ENCODE data around the gene CFHR4. TPM values are rescaled to one million over a fixed set of nuclear protein-coding genes. Genes with fewer than 3 reads are reported as not detected.

CFHR4 gene
- total and polyA plus RNA-seq, 2 experiments from 2014 or later = 0.21 to 3.4 TPM

- no peaks in the 10 kb centered on the region for H3K9me2 ChIP-seq (replicated peaks; ENCODE audit: insufficient read depth)
- no peaks in the 10 kb centered on the region for H3K27me3 ChIP-seq
- H3K4me2 ChIP-seq = no peak overlapping the region
- 100% methylated on average over 1 of the region's 1 CpG for WGBS (ENCODE audit: low lambda C conversion rate, missing lambda C conversion rate)
- no peaks in the 10 kb centered on the region for H4K20me1 ChIP-seq (ENCODE audit: insufficient read depth, poor library complexity, severe bottlenecking)
- H3K27ac ChIP-seq = no peak overlapping the region
- H3K36me3 ChIP-seq (replicated peaks; ENCODE audit: insufficient read depth, low read depth) = no peaks in the 10 kb centered on the region
- no peaks in the 10 kb centered on the region for H3K9me3 ChIP-seq (ENCODE audit: low read depth)
- no peak for TF ChIP-seq EZH2phosphoT487 (IDR thresholded peaks at IDR 0.05; ENCODE audit: low read depth, severe bottlenecking, unreplicated experiment)
- H3K4me1 ChIP-seq (ENCODE audit: insufficient read depth) = no peaks in the 10 kb centered on the region
- H3K4me3 ChIP-seq = no peak overlapping the region
- H3K79me2 ChIP-seq = no peaks in the 10 kb centered on the region
- H2AFZ ChIP-seq = no peak overlapping the region
- DNase-seq (ENCODE audit: low spot score) = no peak
Measured at GRCh38 chr1:196955926-196956325, 68.1 kb downstream of the CFHR4 start.

DNA sequence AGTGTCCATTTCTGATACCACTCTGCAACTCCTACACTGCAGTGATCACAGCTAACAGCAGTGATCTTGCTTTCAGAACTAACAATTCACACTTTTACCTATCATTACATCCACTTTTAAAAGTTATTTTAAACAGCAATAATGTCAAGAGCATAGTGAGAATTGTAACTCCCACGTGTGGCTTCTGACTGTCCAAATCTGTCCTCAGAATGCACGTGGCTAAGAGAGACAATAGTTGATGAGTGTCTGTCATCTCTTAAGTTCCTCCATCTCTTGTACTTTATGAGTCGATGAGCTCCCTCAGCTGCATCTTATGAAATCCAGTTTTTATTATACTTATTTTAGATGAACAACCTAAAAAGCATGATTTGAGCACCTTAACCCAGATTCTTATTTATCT is 73.0 kb downstream of the CFHR4 start:
- Histone ChIP-seq H3K36me3 (replicated peaks; ENCODE audit: insufficient read depth, low read depth) (no peaks in the 10 kb centered on the region), H3K4me2 (no peak overlapping the region), H3K9me3 (ENCODE audit: low read depth) (no peaks in the 10 kb centered on the region), H3K4me3 (no peak overlapping the region), H2AFZ (no peak overlapping the region), H4K20me1 (ENCODE audit: insufficient read depth, poor library complexity, severe bottlenecking) (no peaks in the 10 kb centered on the region), H3K9me2 (replicated peaks; ENCODE audit: insufficient read depth) (no peaks in the 10 kb centered on the region), H3K27ac (no peak overlapping the region), H3K27me3 (no peaks in the 10 kb centered on the region), H3K4me1 (ENCODE audit: insufficient read depth) (no peaks in the 10 kb centered on the region), H3K79me2 (no peaks in the 10 kb centered on the region)
- WGBS (ENCODE audit: low lambda C conversion rate, missing lambda C conversion rate) = 72% methylated on average over 3 of the region's 3 CpGs
- TF ChIP-seq EZH2phosphoT487 (IDR thresholded peaks at IDR 0.05; ENCODE audit: low read depth, severe bottlenecking, unreplicated experiment) (no peak), EZH2 (IDR thresholded peaks at IDR 0.05; ENCODE audit: borderline replicate concordance) (no peak), CTCF (IDR thresholded peaks at IDR 0.05; ENCODE audit: poor library complexity) (no peak)
- no peak for DNase-seq (ENCODE audit: low spot score)

Other genes with a start within 250 kb of the CFHR4 start
- gene CFH, start 236.0 kb upstream of the CFHR4 start, total RNA-seq = 123 and 138 TPM in 2 replicates
- gene CFH, start 236.0 kb upstream of the CFHR4 start, polyA plus RNA-seq = 41.4 and 63.2 TPM in 2 replicates
- gene CFHR3, start 113.2 kb upstream of the CFHR4 start, total RNA-seq = 1.7 and 1.8 TPM in 2 replicates
- gene CFHR3, start 113.2 kb upstream of the CFHR4 start, polyA plus RNA-seq = 1.7 and 2.3 TPM in 2 replicates
- gene CFHR1, start 68.3 kb upstream of the CFHR4 start, total RNA-seq = 51.1 and 58.2 TPM in 2 replicates
- gene CFHR1, start 68.3 kb upstream of the CFHR4 start, polyA plus RNA-seq = 19.9 and 33.1 TPM in 2 replicates
- 16.9 and 35.6 TPM in 2 replicates for gene CFHR2, start 55.7 kb downstream of the CFHR4 start, total RNA-seq
- 6.8 and 9.6 TPM in 2 replicates for gene CFHR2, start 55.7 kb downstream of the CFHR4 start, polyA plus RNA-seq
- 0.56 and 0.77 TPM in 2 replicates for gene CFHR5, start 89.5 kb downstream of the CFHR4 start, total RNA-seq
- 0.36 TPM in 1 of 2 replicates, not detected in the other for gene CFHR5, start 89.5 kb downstream of the CFHR4 start, polyA plus RNA-seq
- gene F13B, start 179.2 kb downstream of the CFHR4 start, total RNA-seq = 11.3 and 12.3 TPM in 2 replicates
- 4.7 and 5.5 TPM in 2 replicates for gene F13B, start 179.2 kb downstream of the CFHR4 start, polyA plus RNA-seq